ENCODE measurements around the gene OS9.

Gene OS9

GRCh38 chr12:57726151-57726883, 32.4 kb downstream of the OS9 start:
- peak overlapping the region in 1 of 2 experiments; percentile 75 for H2BK12ac ChIP-seq (ENCODE audit: low read length in 2 of 2)
- H3K9me3 ChIP-seq (ENCODE audit: control insufficient read depth, low read length), result no peaks in the 10 kb centered on the region
- no peaks in the 10 kb centered on the region for H3K79me1 ChIP-seq (replicated peaks; ENCODE audit: low read length, poor library complexity, severe bottlenecking)
- no peak overlapping the region for H2AK5ac ChIP-seq (ENCODE audit: low read length, severe bottlenecking)
- H3K27ac ChIP-seq (ENCODE audit: low read length, poor library complexity, severe bottlenecking), result no peak overlapping the region
- peak overlapping the region; percentile 97 for H4K91ac ChIP-seq (ENCODE audit: low read length)
- peak overlapping the region; percentile 58 for H2BK120ac ChIP-seq (ENCODE audit: low read depth, low read length)
- peak overlapping the region in 1 of 2 experiments; percentile 93 for H3K14ac ChIP-seq (ENCODE audit: low read length in 2 of 2)
- H3K4me3 ChIP-seq (ENCODE audit: insufficient read depth in 1 of 2, low read depth in 1 of 2, low read length in 2 of 2), result peak overlapping the region; percentile 74 to 93
- H3K23ac ChIP-seq (ENCODE audit: low read length in 2 of 2), result peak overlapping the region in 1 of 2 experiments; percentile 91
- H3K9ac ChIP-seq (ENCODE audit: low read length), result peak overlapping the region; percentile 93
- peak overlapping the region; percentile 73 to 97 for H3K18ac ChIP-seq (ENCODE audit: low read depth in 1 of 2, low read length in 2 of 2)
- peak overlapping the region; percentile 61 to 75 for H3K4ac ChIP-seq (ENCODE audit: low read depth in 1 of 2, low read length in 2 of 2)
- no peak overlapping the region for H2BK5ac ChIP-seq (ENCODE audit: low read depth, low read length, poor library complexity, severe bottlenecking)
- H4K8ac ChIP-seq (ENCODE audit: low read length), result peak overlapping the region; percentile 72
- H3K27me3 ChIP-seq (ENCODE audit: control insufficient read depth in 1 of 2, insufficient read depth in 1 of 2, low read length in 2 of 2), result peaks cover 51 to 65% of the 10 kb centered on the region in 2 experiments
- H2AFZ ChIP-seq (ENCODE audit: low read depth, low read length), result peak overlapping the region; percentile 74
- DNase-seq, result peak; percentile 83
- H3K4me2 ChIP-seq (ENCODE audit: low read length, poor library complexity, severe bottlenecking), result peak overlapping the region; percentile 88
- WGBS, result under 1% methylated on average over 43 of the region's 79 CpGs
- H3K4me1 ChIP-seq (ENCODE audit: control insufficient read depth, insufficient read depth, low read depth, low read length), result peaks cover 21% of the 10 kb centered on the region
- peak overlapping the region; percentile 50 for H2BK15ac ChIP-seq (ENCODE audit: low read depth, poor library complexity, severe bottlenecking)
- H3K36me3 ChIP-seq (ENCODE audit: control insufficient read depth in 1 of 2, insufficient read depth in 2 of 2, low read depth in 1 of 2, low read length in 2 of 2), result peaks cover 7 to 11% of the 10 kb centered on the region in 2 experiments

- Histone ChIP-seq H3K79me1 (replicated peaks; ENCODE audit: low read length, poor library complexity, severe bottlenecking) (no peaks in the 10 kb centered on the region), H4K8ac (ENCODE audit: low read length) (peak overlapping the region; percentile 29), H2BK12ac (ENCODE audit: low read length in 2 of 2) (peak overlapping the region in 1 of 2 experiments; percentile 37), H3K9me3 (ENCODE audit: control insufficient read depth, low read length) (no peaks in the 10 kb centered on the region), H2AFZ (ENCODE audit: low read depth, low read length) (peak overlapping the region; percentile 74), H3K4me3 (ENCODE audit: insufficient read depth in 1 of 2, low read depth in 1 of 2, low read length in 2 of 2) (peak overlapping the region; percentile 74 to 93), H3K27ac (ENCODE audit: low read length, poor library complexity, severe bottlenecking) (no peak overlapping the region), H2BK5ac (ENCODE audit: low read depth, low read length, poor library complexity, severe bottlenecking) (no peak overlapping the region), H2BK15ac (ENCODE audit: low read depth, poor library complexity, severe bottlenecking) (peak overlapping the region; percentile 12), H3K14ac (ENCODE audit: low read length in 2 of 2) (peak overlapping the region in 1 of 2 experiments; percentile 78), H2AK5ac (ENCODE audit: low read length, severe bottlenecking) (no peak overlapping the region), H3K9ac (ENCODE audit: low read length) (peak overlapping the region; percentile 93), H2BK120ac (ENCODE audit: low read depth, low read length) (no peak overlapping the region), H3K4me1 (ENCODE audit: control insufficient read depth, insufficient read depth, low read depth, low read length) (peaks cover 21% of the 10 kb centered on the region), H3K27me3 (ENCODE audit: control insufficient read depth in 1 of 2, insufficient read depth in 1 of 2, low read length in 2 of 2) (peaks cover 59 to 73% of the 10 kb centered on the region in 2 experiments), H3K4ac (ENCODE audit: low read depth in 1 of 2, low read length in 2 of 2) (peak overlapping the region in 1 of 2 experiments; percentile 75), H3K23ac (ENCODE audit: low read length in 2 of 2) (no peak overlapping the region), H4K91ac (ENCODE audit: low read length) (peak overlapping the region; percentile 52), H3K4me2 (ENCODE audit: low read length, poor library complexity, severe bottlenecking) (peak overlapping the region; percentile 88), H3K18ac (ENCODE audit: low read depth in 1 of 2, low read length in 2 of 2) (peak overlapping the region; percentile 73 to 97), H3K36me3 (ENCODE audit: control insufficient read depth in 1 of 2, insufficient read depth in 2 of 2, low read depth in 1 of 2, low read length in 2 of 2) (peaks cover 0 to 4% of the 10 kb centered on the region in 2 experiments)
- WGBS, result 17% methylated on average over 75 of the region's 76 CpGs
- DNase-seq, result peak; percentile 56
Measured at GRCh38 chr12:57726884-57727757, 33.2 kb downstream of the OS9 start.

- Histone ChIP-seq H3K9ac (ENCODE audit: low read length) (no peak overlapping the region), H2BK12ac (ENCODE audit: low read length in 2 of 2) (no peak overlapping the region), H3K27ac (ENCODE audit: low read length, poor library complexity, severe bottlenecking) (no peak overlapping the region), H3K4ac (ENCODE audit: low read depth in 1 of 2, low read length in 2 of 2) (no peak overlapping the region), H3K79me1 (replicated peaks; ENCODE audit: low read length, poor library complexity, severe bottlenecking) (no peaks in the 10 kb centered on the region), H4K91ac (ENCODE audit: low read length) (no peak overlapping the region), H2AFZ (ENCODE audit: low read depth, low read length) (no peak overlapping the region), H3K27me3 (ENCODE audit: control insufficient read depth in 1 of 2, insufficient read depth in 1 of 2, low read length in 2 of 2) (peaks cover 66 to 80% of the 10 kb centered on the region in 2 experiments), H3K4me3 (ENCODE audit: insufficient read depth in 1 of 2, low read depth in 1 of 2, low read length in 2 of 2) (no peak overlapping the region), H3K4me1 (ENCODE audit: control insufficient read depth, insufficient read depth, low read depth, low read length) (peaks cover 21% of the 10 kb centered on the region), H2BK120ac (ENCODE audit: low read depth, low read length) (no peak overlapping the region), H3K14ac (ENCODE audit: low read length in 2 of 2) (no peak overlapping the region), H4K8ac (ENCODE audit: low read length) (no peak overlapping the region), H2AK5ac (ENCODE audit: low read length, severe bottlenecking) (no peak overlapping the region), H3K23ac (ENCODE audit: low read length in 2 of 2) (no peak overlapping the region), H3K9me3 (ENCODE audit: control insufficient read depth, low read length) (no peaks in the 10 kb centered on the region), H3K18ac (ENCODE audit: low read depth in 1 of 2, low read length in 2 of 2) (no peak overlapping the region), H3K4me2 (ENCODE audit: low read length, poor library complexity, severe bottlenecking) (no peak overlapping the region), H2BK15ac (ENCODE audit: low read depth, poor library complexity, severe bottlenecking) (no peak overlapping the region), H2BK5ac (ENCODE audit: low read depth, low read length, poor library complexity, severe bottlenecking) (no peak overlapping the region), H3K36me3 (ENCODE audit: control insufficient read depth in 1 of 2, insufficient read depth in 2 of 2, low read depth in 1 of 2, low read length in 2 of 2) (peaks cover 0 to 4% of the 10 kb centered on the region in 2 experiments)
- WGBS, result 33% methylated on average over 16 of the region's 21 CpGs
- no peak for DNase-seq
Measured at GRCh38 chr12:57727758-57728395, 33.9 kb downstream of the OS9 start.
